HG03064 (cell line): ENCODE measurements around the gene SRPK2.

Source experiments
- ATAC-seq: cut with Tn5 transposase; IDR thresholded peaks from one replicate; pipeline ENCODE4 v1.9.1; 2021; ENCODE audit warnings: low read depth; ENCODE audit not compliant: unreplicated experiment

Gene SRPK2

GRCh38 chr7:105229641-105230040 is 159.1 kb downstream of the SRPK2 start:
- no peak for ATAC-seq

DNA sequence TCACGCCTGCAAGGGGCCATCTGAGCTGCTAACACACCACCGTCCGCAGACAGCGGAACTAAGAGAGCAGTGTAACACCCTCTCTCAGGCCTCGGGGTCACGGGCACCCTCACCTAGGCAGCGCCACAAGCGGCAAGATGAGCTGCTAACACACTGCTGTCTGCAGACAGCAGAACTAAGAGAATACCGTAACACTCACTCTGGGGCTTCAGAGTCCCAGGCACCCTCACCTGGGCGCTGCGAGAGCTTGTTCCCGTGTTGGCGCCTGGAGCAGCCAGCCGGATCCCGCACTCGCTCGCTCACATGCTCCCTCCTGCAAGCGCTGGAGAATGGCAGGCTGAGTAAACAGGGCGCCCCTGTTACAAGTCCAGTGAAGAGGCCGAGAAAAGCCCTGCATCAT is 160.2 kb downstream of the SRPK2 start:
- no peak for ATAC-seq

GRCh38 chr7:105227391-105227790 is 161.3 kb downstream of the SRPK2 start:
- ATAC-seq = no peak

DNA sequence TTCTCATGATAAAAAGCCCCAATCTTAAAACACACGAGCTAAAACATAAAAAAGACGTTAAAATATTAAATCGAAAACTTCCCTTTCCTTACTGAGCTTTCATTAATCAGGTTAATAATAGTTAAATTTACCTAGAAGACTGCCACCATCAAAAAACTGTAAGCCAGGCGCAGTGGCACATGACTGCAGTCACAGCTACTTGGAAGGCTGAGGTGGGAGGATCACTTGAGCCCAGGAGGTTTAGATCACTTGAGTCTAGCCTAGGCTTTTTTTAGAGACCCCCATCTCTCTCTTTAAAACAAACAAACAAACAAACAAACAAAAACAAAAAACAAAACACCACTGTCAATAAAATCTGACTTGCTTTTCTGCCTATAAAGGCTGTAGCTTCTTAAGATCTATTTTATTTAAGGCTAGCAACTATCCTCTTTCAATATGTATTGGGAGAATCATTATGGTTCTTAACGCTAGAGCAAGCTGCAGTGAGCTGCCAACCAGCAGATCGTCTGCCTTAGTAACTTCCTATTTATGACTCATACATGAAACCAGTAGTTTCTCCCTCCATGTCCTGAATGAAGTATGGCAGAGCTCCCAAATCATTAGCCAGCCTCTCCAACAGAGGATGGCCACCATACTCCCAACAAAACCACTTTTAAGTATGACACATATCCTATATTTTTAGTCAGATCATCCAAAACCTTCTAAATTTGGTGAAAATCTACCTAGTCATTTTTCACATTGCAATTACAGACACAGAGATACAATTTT is 163.7 kb downstream of the SRPK2 start:
- ATAC-seq = peak; percentile 90

DNA sequence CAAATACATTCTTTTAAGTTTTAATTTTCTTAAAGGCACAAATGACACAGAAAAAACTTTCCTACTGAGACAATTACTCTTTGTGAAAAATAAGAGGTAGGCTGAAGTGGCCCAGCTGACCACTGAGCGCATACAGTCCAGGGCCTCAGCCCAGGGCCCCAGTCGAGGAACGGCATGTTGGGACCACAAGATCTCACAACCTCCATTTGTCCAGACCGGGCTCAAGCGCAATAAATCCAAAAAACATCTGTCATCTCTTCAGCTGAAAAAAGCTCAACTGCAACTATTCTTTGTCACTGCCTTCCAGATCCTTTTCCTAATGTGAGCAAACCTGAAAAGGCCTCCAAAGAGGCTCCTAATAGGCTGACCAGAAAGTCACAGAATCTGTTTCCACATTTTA is 165.8 kb downstream of the SRPK2 start:
- no peak for ATAC-seq

DNA sequence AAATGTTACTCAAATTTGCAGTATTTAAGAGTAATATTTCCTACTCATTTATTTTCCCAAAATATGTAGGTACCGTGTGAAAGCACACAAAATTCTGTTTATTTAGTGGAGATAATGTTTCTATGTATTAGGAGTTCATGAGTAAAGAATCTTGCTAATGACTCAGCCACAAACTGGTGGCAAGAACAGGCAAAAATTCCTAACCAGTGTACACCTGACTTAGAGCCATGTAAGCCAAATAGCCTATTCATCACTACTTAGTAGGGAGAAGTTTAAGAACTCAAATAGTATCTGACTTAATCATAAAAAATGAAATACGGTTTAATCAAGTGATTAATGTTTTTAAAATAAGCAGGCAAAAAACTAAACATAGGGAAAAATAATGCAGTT is 169.0 kb downstream of the SRPK2 start:
- ATAC-seq = no peak

GRCh38 chr7:105218939-105219770 is 169.6 kb downstream of the SRPK2 start:
- ATAC-seq = no peak

DNA sequence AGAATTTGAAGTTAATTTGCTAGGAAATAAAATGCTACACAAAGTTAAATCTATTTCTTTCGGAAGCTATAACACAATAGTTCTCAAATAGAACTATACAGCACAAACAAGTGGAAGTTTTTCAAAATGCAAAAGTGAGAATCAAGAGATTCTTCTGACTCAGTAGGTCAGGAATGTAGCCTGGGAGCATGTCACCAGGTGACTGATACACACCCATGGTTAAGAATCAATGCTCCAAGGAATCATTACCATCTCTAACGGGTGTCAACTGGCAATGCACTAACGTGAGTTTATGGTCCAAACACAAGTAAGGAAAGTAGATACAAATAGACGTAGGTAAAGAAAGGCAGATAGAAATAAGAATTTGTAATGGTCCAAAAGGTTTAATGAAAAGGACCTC is 170.5 kb downstream of the SRPK2 start:
- ATAC-seq = no peak

- ATAC-seq = no peak
These were observed 171.9 kb downstream of the SRPK2 start for GRCh38 chr7:105216786-105217185.

- ATAC-seq = no peak
These were observed 172.9 kb downstream of the SRPK2 start for GRCh38 chr7:105215821-105216220.

DNA sequence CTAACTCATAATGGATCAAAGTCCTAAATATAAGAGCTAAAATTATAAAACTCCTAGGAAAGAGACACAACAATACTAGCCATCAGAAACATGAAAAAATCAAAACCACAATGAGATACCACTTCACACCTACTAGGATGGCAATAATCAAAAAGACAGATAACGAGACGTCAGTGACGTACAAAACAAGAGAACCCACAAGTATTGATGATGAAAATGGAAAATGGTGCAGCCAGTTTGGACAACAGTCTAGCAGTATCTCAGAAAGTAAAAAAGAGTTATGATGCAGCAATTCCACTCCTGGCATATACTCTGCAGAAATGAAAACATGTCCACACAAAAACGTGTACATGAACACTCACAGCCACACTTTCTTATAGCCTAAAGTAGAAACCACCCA is 173.5 kb downstream of the SRPK2 start:
- ATAC-seq = no peak

GRCh38 chr7:105213611-105214010 is 175.1 kb downstream of the SRPK2 start:
- ATAC-seq = no peak

GRCh38 chr7:105212212-105212611 is 176.5 kb downstream of the SRPK2 start:
- ATAC-seq = no peak

DNA sequence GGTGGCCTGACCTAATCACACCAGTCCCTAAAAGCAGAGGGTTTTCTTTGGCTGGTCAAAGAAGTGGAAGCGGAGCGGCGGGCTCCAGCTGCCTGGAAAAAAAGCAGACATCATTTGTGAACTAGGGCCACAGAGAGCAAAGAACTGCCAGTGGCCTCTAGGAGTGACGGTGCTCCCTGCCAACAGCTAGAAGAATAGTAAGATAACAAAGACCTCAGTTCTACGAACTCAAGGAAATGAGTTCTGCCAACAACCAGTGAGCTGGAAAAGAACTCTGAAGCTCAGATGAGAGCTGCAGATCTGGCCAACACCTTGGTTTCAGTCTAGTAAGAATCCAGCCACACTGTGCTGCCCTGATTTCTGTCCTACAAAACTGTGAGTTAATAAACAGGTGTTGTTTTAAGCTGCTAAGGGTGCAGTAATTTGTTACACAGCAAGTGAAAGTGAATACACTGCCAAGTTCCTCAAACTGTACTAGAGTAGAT is 178.0 kb downstream of the SRPK2 start:
- ATAC-seq = peak; percentile 96

- ATAC-seq = no peak
These were observed 178.9 kb downstream of the SRPK2 start for GRCh38 chr7:105209870-105210269.

GRCh38 chr7:105209433-105209832 is 179.3 kb downstream of the SRPK2 start:
- ATAC-seq = no peak

DNA sequence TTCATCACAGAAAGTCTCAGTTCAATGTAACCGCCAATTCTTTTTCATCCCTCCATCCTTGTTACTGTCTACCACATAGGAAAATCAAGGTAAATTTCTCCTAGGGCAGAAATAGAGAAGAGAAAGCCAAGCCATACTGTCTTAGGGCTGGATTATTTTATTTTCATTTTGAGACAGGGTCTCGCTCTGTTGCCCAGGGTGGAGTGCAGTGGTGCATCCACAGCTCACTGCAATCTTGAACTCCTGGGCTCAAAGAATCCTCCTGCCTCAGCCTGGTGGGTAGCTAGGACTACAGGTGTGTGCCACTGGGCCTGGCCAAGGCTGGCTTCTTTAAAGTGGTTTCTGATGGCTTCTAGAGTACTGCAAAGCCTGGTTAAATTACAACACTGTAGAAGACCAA is 181.7 kb downstream of the SRPK2 start:
- ATAC-seq = no peak

DNA sequence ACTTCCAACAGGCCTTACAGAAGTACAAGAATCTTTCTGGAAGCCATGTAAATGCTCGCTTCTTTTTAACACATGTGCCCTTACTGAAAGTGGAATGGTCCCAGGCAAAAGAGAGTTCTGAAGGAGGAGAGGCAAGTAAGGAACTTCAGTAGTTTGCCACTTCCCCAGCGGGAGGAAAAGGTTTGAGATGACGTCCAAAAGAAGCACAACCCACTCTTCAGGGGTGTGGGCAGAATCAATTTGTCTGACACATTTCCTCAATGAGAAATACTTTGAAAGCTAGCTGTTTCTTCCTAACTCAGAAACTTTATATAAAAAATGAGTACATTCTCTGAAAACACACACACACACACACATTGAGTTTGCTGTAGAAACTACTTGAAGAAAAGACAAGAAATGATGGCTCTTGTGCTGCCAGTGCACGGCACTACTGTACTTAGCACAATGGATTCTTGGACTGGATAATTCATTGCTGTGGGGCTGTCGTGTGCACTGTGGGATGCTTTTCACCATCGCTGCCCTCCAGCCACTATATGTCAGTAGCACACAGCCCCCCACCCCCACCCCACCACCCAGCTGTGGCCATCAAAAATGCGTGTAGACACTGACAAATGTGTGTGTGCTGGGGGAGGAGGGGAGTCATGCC is 183.0 kb downstream of the SRPK2 start:
- ATAC-seq = no peak

- ATAC-seq = no peak
These were observed 183.8 kb downstream of the SRPK2 start for GRCh38 chr7:105204953-105205352.

DNA sequence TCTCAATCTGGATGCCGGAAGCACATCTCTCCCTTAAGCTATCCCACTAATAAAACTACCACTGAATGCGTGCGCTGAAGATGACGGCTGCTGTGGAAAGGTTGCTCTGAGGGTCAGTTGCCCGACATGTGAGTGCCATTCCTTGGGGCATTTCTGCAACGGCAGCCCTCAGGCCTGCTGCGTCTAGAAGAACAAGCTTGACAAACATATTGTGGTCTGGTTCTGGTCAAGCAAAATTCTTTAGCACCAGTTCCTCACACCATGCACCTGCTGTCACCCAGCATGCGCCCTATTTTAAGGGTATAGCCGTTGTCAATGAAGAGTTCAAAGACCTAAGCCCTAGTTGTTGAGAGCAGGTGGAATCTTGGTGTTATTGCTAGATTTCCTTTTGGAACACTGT is 184.2 kb downstream of the SRPK2 start:
- no peak for ATAC-seq

DNA sequence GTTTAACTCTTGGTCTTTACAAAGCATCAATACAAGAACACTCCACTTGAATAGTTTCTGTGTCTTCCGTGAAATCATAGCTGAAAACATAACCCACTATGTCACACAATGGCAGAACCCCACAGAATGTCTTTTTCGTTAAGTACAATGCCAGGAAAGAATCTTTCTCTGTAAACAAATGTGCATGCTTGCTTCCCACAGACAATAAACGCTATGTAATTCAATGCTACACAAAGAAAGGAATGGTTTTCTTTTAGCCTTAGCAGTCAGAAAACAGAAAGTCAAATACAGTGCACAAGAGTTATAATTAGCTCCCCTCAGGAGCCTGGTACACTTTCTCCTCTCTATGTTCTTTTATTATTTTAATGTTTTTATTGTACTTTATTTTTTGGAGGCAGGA is 186.1 kb downstream of the SRPK2 start:
- ATAC-seq = no peak
